PFSK-1 (cell line): ENCODE results near the gene OSBPL8.

Source experiments
- FOXP2 ChIP-seq: optimal IDR thresholded peaks from 2 replicates; pipeline ENCODE3; 2011; ENCODE audit warnings: borderline replicate concordance, control low read depth, inconsistent platforms; ENCODE audit not compliant: insufficient read depth; ENCODE audit errors: extremely low read length, extremely low read depth
- POLR2AphosphoS5 ChIP-seq: IDR thresholded peaks from 2 replicates; pipeline ENCODE4 v1.6.1; 2012; ENCODE audit warnings: low read depth, mild to moderate bottlenecking, control low read depth, low read length, moderate library complexity
- REST ChIP-seq, 2 experiments: IDR thresholded peaks; 2 replicates each; pipeline versions ENCODE4 v1.6.1 to v1.8.0; 2011 to 2012; ENCODE audit warnings: low read depth in 2 of 2, low read length in 2 of 2, control low read depth in 1 of 2, inconsistent platforms in 1 of 2, mild to moderate bottlenecking in 1 of 2, moderate library complexity in 1 of 2; ENCODE audit not compliant: insufficient read depth in 1 of 2
- SIN3A ChIP-seq: IDR thresholded peaks from 2 replicates; pipeline ENCODE4 v1.6.1; 2012; ENCODE audit warnings: mild to moderate bottlenecking, low read length, moderate library complexity, borderline replicate concordance; ENCODE audit not compliant: insufficient read depth
- TAF1 ChIP-seq: IDR thresholded peaks from 2 replicates; pipeline ENCODE4 v1.6.1; 2012; ENCODE audit warnings: low read length, control low read depth, borderline replicate concordance; ENCODE audit not compliant: insufficient read depth

Gene OSBPL8

GRCh38 chr12:76506149-76506548 lies 53.4 kb downstream of the OSBPL8 start:
- TF ChIP-seq SIN3A (no peak), FOXP2 (no peak), REST (IDR thresholded peaks at IDR 0.05; ENCODE audit: insufficient read depth in 1 of 2, low read depth in 2 of 2, low read length in 2 of 2) (no peak), TAF1 (no peak), POLR2AphosphoS5 (no peak)

GRCh38 chr12:76505050-76505449 lies 54.5 kb downstream of the OSBPL8 start:
- TF ChIP-seq FOXP2 (no peak), TAF1 (no peak), SIN3A (no peak), REST (IDR thresholded peaks at IDR 0.05; ENCODE audit: insufficient read depth in 1 of 2, low read depth in 2 of 2, low read length in 2 of 2) (no peak), POLR2AphosphoS5 (no peak)

DNA sequence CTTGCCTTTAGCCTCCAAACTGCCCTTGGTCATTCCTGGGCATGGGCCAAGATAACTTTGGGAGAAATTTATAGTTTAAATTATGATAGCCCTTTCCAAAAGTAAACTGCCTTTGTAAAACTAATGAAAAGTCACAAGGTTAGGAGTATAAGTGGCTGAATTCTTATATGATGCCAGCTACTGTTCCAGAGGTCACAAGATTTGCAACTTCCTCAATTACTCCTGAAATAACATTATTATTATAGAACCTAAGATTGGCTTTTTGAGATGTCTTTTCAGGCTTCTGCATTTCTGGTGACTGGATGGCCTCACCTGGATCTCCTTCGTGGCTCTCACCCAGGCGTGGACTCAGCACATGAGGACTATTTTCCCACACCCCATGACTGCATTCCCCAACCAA lies 55.0 kb downstream of the OSBPL8 start:
- no peak for TF ChIP-seq REST (IDR thresholded peaks at IDR 0.05; ENCODE audit: insufficient read depth in 1 of 2, low read depth in 2 of 2, low read length in 2 of 2)
- TF ChIP-seq POLR2AphosphoS5, result no peak
- TF ChIP-seq FOXP2, result no peak
- no peak for TF ChIP-seq TAF1
- no peak for TF ChIP-seq SIN3A

- no peak for TF ChIP-seq TAF1
- no peak for TF ChIP-seq SIN3A
- TF ChIP-seq REST (IDR thresholded peaks at IDR 0.05; ENCODE audit: insufficient read depth in 1 of 2, low read depth in 2 of 2, low read length in 2 of 2), result no peak
- no peak for TF ChIP-seq FOXP2
- no peak for TF ChIP-seq POLR2AphosphoS5
These were observed 55.6 kb downstream of the OSBPL8 start for GRCh38 chr12:76503957-76504356.

- TF ChIP-seq POLR2AphosphoS5 (no peak), SIN3A (no peak), TAF1 (no peak), REST (IDR thresholded peaks at IDR 0.05; ENCODE audit: insufficient read depth in 1 of 2, low read depth in 2 of 2, low read length in 2 of 2) (no peak), FOXP2 (no peak)
These were observed 58.2 kb downstream of the OSBPL8 start for GRCh38 chr12:76501390-76501789.
